Activated CD8-positive, alpha-beta T cell treated with anti-CD3 and anti-CD28 coated beads for 36 hours (primary cell): Measurements from ENCODE around the gene CYP2B6. TPM values are rescaled to one million over a fixed set of nuclear protein-coding genes. Genes with fewer than 3 reads are reported as not detected.
"Not testable (repeated sequence)": the region's sequence is repeated elsewhere in the genome, so short reads cannot be mapped to it uniquely, and the experiment has no call there.

Experiments used
- ATAC-seq: fragments of 200-7000 bp; cut with Tn5 transposase; one replicate; pipeline ENCODE4 v1.10.0; 2021; ENCODE audit warnings: mild to moderate bottlenecking, moderate library complexity
- CTCF ChIA-PET: fragments of 350-600 bp; sonication (Branson Sonifier 250); formaldehyde crosslinking; loops from one replicate; lab custom pipeline; 2021; ENCODE audit warnings: antibody characterized with exemption; lab: Charles Lee
- POLR2A ChIA-PET: fragments of 350-600 bp; sonication (Branson Sonifier 250); formaldehyde crosslinking; loops from one replicate; lab custom pipeline; 2021; ENCODE audit warnings: antibody characterized with exemption; lab: Charles Lee
- DNase-seq: peaks from one replicate; pipeline ENCODE4 v3.0.0-alpha.2; 2020
- H3K27ac Mint-ChIP-seq: one replicate; pipeline ENCODE4 v1.8.0; 2021; ENCODE audit warnings: mild to moderate bottlenecking, mixed read lengths
- H3K27me3 Mint-ChIP-seq: one replicate; pipeline ENCODE4 v1.8.0; 2021; ENCODE audit warnings: mixed read lengths
- H3K36me3 Mint-ChIP-seq: one replicate; pipeline ENCODE4 v1.8.0; 2021; ENCODE audit warnings: low read depth, mixed read lengths
- H3K4me1 Mint-ChIP-seq: one replicate; pipeline ENCODE4 v1.8.0; 2021; ENCODE audit warnings: low read depth, mixed read lengths
- H3K4me3 Mint-ChIP-seq: one replicate; pipeline ENCODE4 v1.8.0; 2021; ENCODE audit warnings: mild to moderate bottlenecking, moderate library complexity, mixed read lengths
- H3K9me3 Mint-ChIP-seq: one replicate; pipeline ENCODE4 v1.8.0; 2021; ENCODE audit warnings: mixed read lengths
- intact Hi-C: fragments of 100-400 bp; cut with micrococcal nuclease; formaldehyde crosslinking; loops from one replicate; pipeline ENCODE4 v1.10.0; 2022
- total RNA-seq, 2 experiments: library from RNA; stranded (reverse); gene quantifications; one replicate each; pipeline ENCODE4 v1.2.3, GENCODE V29; 2021
- TF ChIP-seq, protein P1 (sequence below): fragments of 200-600 bp; IDR thresholded peaks from one replicate; pipeline ENCODE4 v1.8.0; 2022; ENCODE audit warnings: antibody characterized with exemption, mild to moderate bottlenecking

The CYP2B6 gene
- total RNA-seq, 2 experiments from 2014 or later, result not detected

DNA sequence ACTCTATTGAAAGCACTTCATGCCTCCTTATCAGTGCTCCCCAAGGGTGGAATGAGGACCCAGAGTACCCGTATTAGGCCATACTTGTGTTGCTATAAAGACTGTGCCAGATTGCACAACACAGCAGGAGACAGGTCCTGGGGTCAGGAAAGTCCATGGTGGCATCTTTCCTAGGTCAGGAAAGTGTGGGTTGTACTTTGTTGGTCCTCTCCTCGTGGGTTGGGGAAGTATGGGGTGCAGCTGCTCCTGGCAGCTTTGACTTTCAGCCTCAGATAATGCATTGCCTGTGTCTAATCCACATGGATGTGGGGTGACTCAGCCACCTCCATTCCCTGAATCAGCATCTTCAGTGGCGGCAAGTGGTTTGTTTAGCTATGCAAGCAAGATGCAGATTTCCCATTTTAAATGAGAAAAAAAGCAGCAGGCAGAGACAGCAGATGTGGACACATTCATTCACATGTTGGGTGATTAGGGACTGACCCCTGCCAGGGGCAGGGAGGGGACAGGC lies 8.4 kb upstream of the CYP2B6 start:
- ATAC-seq (no peak), DNase-seq (no peak)
- TF ChIP-seq, protein P1, sequence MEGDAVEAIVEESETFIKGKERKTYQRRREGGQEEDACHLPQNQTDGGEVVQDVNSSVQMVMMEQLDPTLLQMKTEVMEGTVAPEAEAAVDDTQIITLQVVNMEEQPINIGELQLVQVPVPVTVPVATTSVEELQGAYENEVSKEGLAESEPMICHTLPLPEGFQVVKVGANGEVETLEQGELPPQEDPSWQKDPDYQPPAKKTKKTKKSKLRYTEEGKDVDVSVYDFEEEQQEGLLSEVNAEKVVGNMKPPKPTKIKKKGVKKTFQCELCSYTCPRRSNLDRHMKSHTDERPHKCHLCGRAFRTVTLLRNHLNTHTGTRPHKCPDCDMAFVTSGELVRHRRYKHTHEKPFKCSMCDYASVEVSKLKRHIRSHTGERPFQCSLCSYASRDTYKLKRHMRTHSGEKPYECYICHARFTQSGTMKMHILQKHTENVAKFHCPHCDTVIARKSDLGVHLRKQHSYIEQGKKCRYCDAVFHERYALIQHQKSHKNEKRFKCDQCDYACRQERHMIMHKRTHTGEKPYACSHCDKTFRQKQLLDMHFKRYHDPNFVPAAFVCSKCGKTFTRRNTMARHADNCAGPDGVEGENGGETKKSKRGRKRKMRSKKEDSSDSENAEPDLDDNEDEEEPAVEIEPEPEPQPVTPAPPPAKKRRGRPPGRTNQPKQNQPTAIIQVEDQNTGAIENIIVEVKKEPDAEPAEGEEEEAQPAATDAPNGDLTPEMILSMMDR, result no peak
- CTCF ChIA-PET, result no interaction called here
- POLR2A ChIA-PET, result no interaction called here
- Mint-ChIP-seq H3K9me3 (no peaks in the 10 kb centered on the region), H3K4me3 (no peak overlapping the region), H3K27me3 (peaks cover 5% of the 10 kb centered on the region), H3K4me1 (peaks cover 3% of the 10 kb centered on the region), H3K36me3 (no peaks in the 10 kb centered on the region), H3K27ac (no peak overlapping the region)
- intact Hi-C loops, result no loop called here

DNA sequence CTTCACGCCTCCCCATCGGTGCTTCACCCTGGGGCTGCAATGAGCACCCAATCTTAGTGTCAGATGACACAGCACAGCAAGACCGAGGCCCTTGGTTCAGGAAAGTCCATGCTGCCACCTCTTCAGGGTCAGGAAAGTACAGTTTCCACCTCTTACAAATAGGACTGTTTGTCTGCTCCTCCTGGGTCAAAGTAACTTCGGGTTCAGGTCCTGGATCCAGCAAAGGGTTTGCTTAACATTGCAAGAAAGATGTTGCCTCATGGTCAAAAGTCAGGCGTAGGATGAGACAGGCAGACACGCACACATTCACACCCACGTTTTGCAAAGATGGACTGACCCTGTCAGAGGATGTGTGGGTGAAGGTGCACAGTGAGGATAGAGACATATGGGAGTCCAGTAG lies 1.6 kb upstream of the CYP2B6 start:
- Mint-ChIP-seq H3K36me3 (no peaks in the 10 kb centered on the region), H3K27ac (no peak overlapping the region), H3K4me1 (no peaks in the 10 kb centered on the region), H3K4me3 (no peak overlapping the region), H3K9me3 (peaks cover 3% of the 10 kb centered on the region), H3K27me3 (no peaks in the 10 kb centered on the region)
- DNase-seq, result no peak
- intact Hi-C loops, result no loop called here
- TF ChIP-seq, protein P1, result no peak
- no peak for ATAC-seq
- POLR2A ChIA-PET, result no interaction called here
- CTCF ChIA-PET, result interaction anchor here (1.9 kb wide), 1 partner anchor 20 kb away, joined by 4 read pairs; no protein-coding TSS in a partner anchor

GRCh38 chr19:40995355-40995754 lies 4.3 kb downstream of the CYP2B6 start:
- POLR2A ChIA-PET, result no interaction called here
- peak; percentile 47 for ATAC-seq
- intact Hi-C loops, result no loop called here

GRCh38 chr19:40999018-40999417 lies 7.9 kb downstream of the CYP2B6 start:
- ATAC-seq, H3K27me3 Mint-ChIP-seq, DNase-seq, H3K36me3 Mint-ChIP-seq, CTCF ChIA-PET, intact Hi-C loops, H3K27ac Mint-ChIP-seq, H3K4me3 Mint-ChIP-seq, H3K9me3 Mint-ChIP-seq, H3K4me1 Mint-ChIP-seq, POLR2A ChIA-PET: not testable (repeated sequence)

More at GRCh38 chr19:40995355-40995754, 4.3 kb downstream of the CYP2B6 start:
- H3K9me3 Mint-ChIP-seq, result peaks cover 2% of the 10 kb centered on the region
- DNase-seq, result no peak
- no peak overlapping the region for H3K27ac Mint-ChIP-seq
- no peaks in the 10 kb centered on the region for H3K36me3 Mint-ChIP-seq
- CTCF ChIA-PET, result no interaction called here
- no peaks in the 10 kb centered on the region for H3K4me1 Mint-ChIP-seq
- TF ChIP-seq, protein P1, result no peak
- H3K27me3 Mint-ChIP-seq, result peaks cover 2% of the 10 kb centered on the region
- no peak overlapping the region for H3K4me3 Mint-ChIP-seq

- Mint-ChIP-seq H3K4me1 (no peaks in the 10 kb centered on the region), H3K27ac (no peak overlapping the region), H3K27me3 (peaks cover 11% of the 10 kb centered on the region), H3K4me3 (no peak overlapping the region), H3K36me3 (no peaks in the 10 kb centered on the region), H3K9me3 (peaks cover 2% of the 10 kb centered on the region)
- POLR2A ChIA-PET, result no interaction called here
- intact Hi-C loops, result no loop called here
- TF ChIP-seq, protein P1, result no peak
- ATAC-seq, result no peak
- no peak for DNase-seq
- CTCF ChIA-PET, result interaction anchor here (0.6 kb wide), 1 partner anchor 150 kb away, joined by 3 read pairs; no protein-coding TSS in a partner anchor
Observed at GRCh38 chr19:41000310-41000737, 9.2 kb downstream of the CYP2B6 start.
